ENCODE data around the gene RBM15B.
"Not testable (repeated sequence)": the region's sequence is repeated elsewhere in the genome, so short reads cannot be mapped to it uniquely, and the experiment has no call there.

- TF ChIP-seq CTCF (IDR thresholded peaks at IDR 0.05 in 4 of 5, conservative IDR thresholded peaks at IDR 0.05 in 1 of 5); POLR2A (IDR thresholded peaks at IDR 0.05): not testable (repeated sequence)
Observed at GRCh38 chr3:51368276-51368675, 22.8 kb upstream of the RBM15B start.
